Measurements from ENCODE around the gene FKBP2. TPM values are rescaled to one million over a fixed set of nuclear protein-coding genes. Genes with fewer than 3 reads are reported as not detected.

The FKBP2 gene
- total RNA-seq, 4 donors from 2014 or later: 20.2 to 54.7 (median 27.6) TPM

GRCh38 chr11:64268025-64268892 lies 27.4 kb downstream of the FKBP2 start:
- TF ChIP-seq CTCF (IDR thresholded peaks at IDR 0.05 in 4 of 5, conservative IDR thresholded peaks at IDR 0.05 in 1 of 5) (no peak), POLR2A (IDR thresholded peaks at IDR 0.05) (no peak)
- in situ Hi-C loops (cut with MboI; ENCODE audit: low sequenced_read_pairs in 4 of 4): no loop called here
- Histone ChIP-seq H3K4me1 (peaks cover 22% of the 10 kb centered on the region in 2 donors), H3K27ac (peak overlapping the region; percentile 94 to 99 (median 98)), H3K9me3 (no peaks in the 10 kb centered on the region), H3K4me3 (peak overlapping the region; percentile 82 to 98 (median 92)), H3K27me3 (no peaks in the 10 kb centered on the region), H3K36me3 (peaks cover 0 to 15% of the 10 kb centered on the region in 2 donors)
- intact Hi-C loops (cut with DNase I; ENCODE audit: low total_unique reads): no loop called here
- ATAC-seq (no peak), DNase-seq (peak in 1 of 2 donors; percentile 44)

GRCh38 chr11:64268893-64269539 lies 28.1 kb downstream of the FKBP2 start:
- intact Hi-C loops (cut with DNase I; ENCODE audit: low total_unique reads) (loop anchor here (1.0 kb wide), 2 partner anchors 18 to 65 kb away; partner anchors contain the start of gene PLCB3), in situ Hi-C loops (cut with MboI; ENCODE audit: low sequenced_read_pairs in 4 of 4) (no loop called here)
- H3K9me3 ChIP-seq: no peaks in the 10 kb centered on the region
- H3K4me1 ChIP-seq: peaks cover 22% of the 10 kb centered on the region in 2 donors
- H3K27me3 ChIP-seq: no peaks in the 10 kb centered on the region
- H3K36me3 ChIP-seq: peaks cover 0 to 12% of the 10 kb centered on the region in 2 donors
- H3K27ac ChIP-seq: peak overlapping the region; percentile 94 to 99 (median 98)
- TF ChIP-seq POLR2A (IDR thresholded peaks at IDR 0.05) (no peak), CTCF (IDR thresholded peaks at IDR 0.05 in 4 of 5, conservative IDR thresholded peaks at IDR 0.05 in 1 of 5) (no peak)
- ATAC-seq (peak; percentile 1 to 25), DNase-seq (peak in 1 of 2 donors; percentile 72)
- H3K4me3 ChIP-seq: peak overlapping the region; percentile 82 to 98 (median 92)

- Histone ChIP-seq H3K27me3 (no peaks in the 10 kb centered on the region), H3K4me1 (peaks cover 22% of the 10 kb centered on the region in 2 donors), H3K4me3 (peak overlapping the region; percentile 82 to 100 (median 93)), H3K9me3 (no peaks in the 10 kb centered on the region), H3K36me3 (peaks cover 0 to 12% of the 10 kb centered on the region in 2 donors), H3K27ac (peak overlapping the region; percentile 94 to 99 (median 98))
- peak; percentile 84 to 91 for ATAC-seq
- peak; percentile 35 to 47 for TF ChIP-seq POLR2A (IDR thresholded peaks at IDR 0.05)
- peak in 3 of 5 experiments; percentile 11 to 22 (median 16) for TF ChIP-seq CTCF (IDR thresholded peaks at IDR 0.05 in 4 of 5, conservative IDR thresholded peaks at IDR 0.05 in 1 of 5)
- in situ Hi-C loops (cut with MboI; ENCODE audit: low sequenced_read_pairs in 4 of 4) (no loop called here), intact Hi-C loops (cut with DNase I; ENCODE audit: low total_unique reads) (loop anchor here (1.0 to 5.0 kb wide), 7 partner anchors 15 to 82 kb away; partner anchors contain the start of genes BAD, FKBP2, PLCB3 and STIP1)
- DNase-seq: peak; percentile 99
These were observed 28.8 kb downstream of the FKBP2 start for GRCh38 chr11:64269540-64270220.

GRCh38 chr11:64275031-64275800 lies 34.3 kb downstream of the FKBP2 start:
- H3K27me3 ChIP-seq: no peaks in the 10 kb centered on the region
- intact Hi-C loops (cut with DNase I; ENCODE audit: low total_unique reads) (no loop called here), in situ Hi-C loops (cut with MboI; ENCODE audit: low sequenced_read_pairs in 4 of 4) (no loop called here)
- H3K4me3 ChIP-seq: no peak overlapping the region
- H3K36me3 ChIP-seq: peaks cover 0 to 15% of the 10 kb centered on the region in 2 donors
- DNase-seq (no peak), ATAC-seq (no peak)
- H3K27ac ChIP-seq: no peak overlapping the region
- TF ChIP-seq CTCF (IDR thresholded peaks at IDR 0.05 in 4 of 5, conservative IDR thresholded peaks at IDR 0.05 in 1 of 5) (no peak), POLR2A (IDR thresholded peaks at IDR 0.05) (no peak)
- peaks cover 6 to 9% of the 10 kb centered on the region in 2 donors for H3K4me1 ChIP-seq
- H3K9me3 ChIP-seq: no peaks in the 10 kb centered on the region

Data from gastrocnemius medialis (tissue), 4 donors.